ENCODE data around the gene SCMH1. TPM values are rescaled to one million over a fixed set of nuclear protein-coding genes. Genes with fewer than 3 reads are reported as not detected.

Gene SCMH1
- total RNA-seq, 1 donor from 2014 or later, result 28.0 TPM

DNA sequence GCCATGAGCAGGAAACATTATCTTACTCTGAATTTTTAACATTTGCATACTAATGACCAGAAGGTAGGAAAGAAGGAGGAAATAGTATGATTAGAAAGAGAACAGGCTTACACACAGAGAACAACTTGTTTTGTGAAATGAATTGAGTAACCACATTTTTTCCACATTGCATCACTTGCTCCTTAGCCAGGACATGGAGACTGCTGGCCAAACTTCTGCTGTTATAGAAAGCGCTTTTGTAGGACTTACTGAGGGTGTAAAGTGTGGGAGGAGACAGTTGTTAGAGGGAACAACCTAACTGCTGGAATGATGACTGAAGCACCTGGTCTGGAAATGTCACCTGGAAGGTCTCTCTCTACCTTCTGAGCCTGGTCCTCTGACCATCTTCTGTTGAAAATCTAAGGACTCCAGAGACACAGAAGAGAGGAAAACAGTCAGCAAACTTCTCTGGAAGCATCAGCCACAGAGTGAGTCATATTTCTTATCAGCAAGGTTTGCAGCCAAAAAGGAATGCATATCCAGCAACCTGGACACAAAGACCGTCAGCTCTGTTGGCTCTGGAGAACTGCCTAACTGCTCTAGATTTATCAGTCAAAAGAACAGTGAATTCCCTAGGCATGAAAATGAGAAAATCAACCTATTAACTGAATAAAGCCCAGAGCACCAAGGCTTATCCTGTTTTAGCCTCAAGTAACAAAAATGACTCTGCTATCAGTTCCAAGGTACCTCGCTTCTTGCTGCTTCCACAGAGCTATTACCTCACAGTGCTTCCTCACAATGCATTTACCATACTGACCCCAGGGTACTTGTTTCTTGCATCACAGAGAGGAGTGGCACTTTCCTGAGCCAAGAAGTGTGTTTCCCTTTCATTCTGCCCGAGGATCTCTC is 132.6 kb downstream of the SCMH1 start:
- CTCF ChIA-PET, result no interaction called here
- Mint-ChIP-seq H3K27ac (no peak overlapping the region), H3K4me1 (peaks cover 10% of the 10 kb centered on the region), H3K9me3 (no peaks in the 10 kb centered on the region), H3K27me3 (no peaks in the 10 kb centered on the region), H3K4me3 (no peak overlapping the region), H3K36me3 (ENCODE audit: low read depth) (peaks cover 44% of the 10 kb centered on the region)
- ATAC-seq (ENCODE audit: low read depth) (no peak), DNase-seq (no peak)
- intact Hi-C loops (cut with micrococcal nuclease), result no loop called here
- TF ChIP-seq, protein P1, sequence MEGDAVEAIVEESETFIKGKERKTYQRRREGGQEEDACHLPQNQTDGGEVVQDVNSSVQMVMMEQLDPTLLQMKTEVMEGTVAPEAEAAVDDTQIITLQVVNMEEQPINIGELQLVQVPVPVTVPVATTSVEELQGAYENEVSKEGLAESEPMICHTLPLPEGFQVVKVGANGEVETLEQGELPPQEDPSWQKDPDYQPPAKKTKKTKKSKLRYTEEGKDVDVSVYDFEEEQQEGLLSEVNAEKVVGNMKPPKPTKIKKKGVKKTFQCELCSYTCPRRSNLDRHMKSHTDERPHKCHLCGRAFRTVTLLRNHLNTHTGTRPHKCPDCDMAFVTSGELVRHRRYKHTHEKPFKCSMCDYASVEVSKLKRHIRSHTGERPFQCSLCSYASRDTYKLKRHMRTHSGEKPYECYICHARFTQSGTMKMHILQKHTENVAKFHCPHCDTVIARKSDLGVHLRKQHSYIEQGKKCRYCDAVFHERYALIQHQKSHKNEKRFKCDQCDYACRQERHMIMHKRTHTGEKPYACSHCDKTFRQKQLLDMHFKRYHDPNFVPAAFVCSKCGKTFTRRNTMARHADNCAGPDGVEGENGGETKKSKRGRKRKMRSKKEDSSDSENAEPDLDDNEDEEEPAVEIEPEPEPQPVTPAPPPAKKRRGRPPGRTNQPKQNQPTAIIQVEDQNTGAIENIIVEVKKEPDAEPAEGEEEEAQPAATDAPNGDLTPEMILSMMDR (IDR thresholded peaks at IDR 0.05), result no peak
- POLR2A ChIA-PET, result no interaction called here

DNA sequence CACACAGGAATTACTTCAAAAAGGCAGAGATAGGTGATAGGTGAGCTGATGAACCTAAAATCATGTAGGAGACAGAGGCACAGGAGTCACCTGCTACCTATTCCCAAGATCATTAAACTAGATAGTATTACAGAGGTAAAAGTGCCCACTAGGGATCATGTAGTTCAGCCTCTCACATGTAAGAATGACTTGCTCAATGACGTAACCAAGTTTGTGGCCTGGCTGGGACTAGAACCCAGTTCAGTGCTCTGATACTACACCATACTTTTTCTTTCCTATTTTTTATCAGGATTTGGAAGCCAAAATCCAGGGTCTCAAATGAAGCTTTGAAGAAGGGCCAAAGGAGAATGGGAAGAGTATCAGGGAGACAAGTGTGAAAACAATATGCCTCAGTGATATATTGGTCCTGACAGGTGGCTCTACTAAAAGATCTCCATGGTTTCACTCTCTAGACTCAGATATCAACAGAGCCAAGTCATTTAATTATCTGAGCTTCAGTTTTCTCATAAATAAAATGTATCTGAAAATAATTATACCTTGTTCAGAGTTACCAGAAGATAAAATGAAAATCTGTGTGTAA is 133.3 kb downstream of the SCMH1 start:
- ChIA-PET POLR2A (no interaction called here), CTCF (no interaction called here)
- Mint-ChIP-seq H3K36me3 (ENCODE audit: low read depth) (peaks cover 39% of the 10 kb centered on the region), H3K4me1 (peaks cover 18% of the 10 kb centered on the region), H3K27me3 (no peaks in the 10 kb centered on the region), H3K27ac (no peak overlapping the region), H3K9me3 (no peaks in the 10 kb centered on the region), H3K4me3 (no peak overlapping the region)
- ATAC-seq (ENCODE audit: low read depth), result no peak
- DNase-seq, result no peak
- intact Hi-C loops (cut with micrococcal nuclease), result no loop called here
- TF ChIP-seq, protein P1 (IDR thresholded peaks at IDR 0.05), result no peak

DNA sequence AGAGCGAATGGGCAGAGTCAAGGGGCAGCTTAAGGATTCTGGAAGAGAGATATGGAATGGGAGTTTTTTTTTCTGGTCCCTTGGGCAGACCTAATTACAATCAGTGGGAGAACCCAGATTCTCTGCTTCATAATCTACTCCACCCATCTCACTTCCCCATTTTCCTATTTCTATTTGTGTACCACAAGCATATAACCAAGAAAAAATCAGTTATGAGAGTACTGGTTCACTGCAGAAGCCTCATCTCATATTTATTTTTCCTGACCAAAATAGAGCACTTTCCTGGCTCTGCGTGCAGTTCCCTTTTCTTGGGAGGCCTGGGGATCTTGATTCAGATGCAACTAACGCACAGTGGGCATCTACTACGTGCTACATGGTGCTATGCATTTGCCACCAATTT is 138.3 kb downstream of the SCMH1 start:
- ATAC-seq (ENCODE audit: low read depth), result no peak

DNA sequence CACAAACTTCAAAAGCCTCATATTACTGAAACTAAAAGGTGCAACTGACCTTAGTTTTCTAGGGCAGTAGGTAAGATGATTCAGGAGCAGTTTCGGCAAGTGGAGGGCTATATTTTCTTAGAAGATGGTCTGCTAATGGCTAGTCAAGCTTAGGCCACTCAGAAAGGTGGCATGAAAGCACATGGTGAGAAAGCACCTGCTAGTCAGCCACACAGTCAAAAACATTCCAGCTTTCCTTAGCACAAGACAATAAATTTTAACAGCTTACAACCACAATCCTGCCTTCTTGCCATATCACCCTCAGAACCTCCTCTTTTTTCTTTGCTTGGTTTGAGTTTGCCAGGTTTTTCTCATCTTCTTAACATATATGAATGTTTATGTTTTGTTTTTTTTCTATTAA is 139.5 kb downstream of the SCMH1 start:
- TF ChIP-seq, protein P1 (IDR thresholded peaks at IDR 0.05), result no peak
- ChIA-PET POLR2A (no interaction called here), CTCF (no interaction called here)
- intact Hi-C loops (cut with micrococcal nuclease), result no loop called here
- H3K36me3 Mint-ChIP-seq (ENCODE audit: low read depth), result peaks cover 4% of the 10 kb centered on the region
- H3K9me3 Mint-ChIP-seq, result no peaks in the 10 kb centered on the region
- no peaks in the 10 kb centered on the region for H3K27me3 Mint-ChIP-seq
- no peak overlapping the region for H3K4me3 Mint-ChIP-seq
- no peak for ATAC-seq (ENCODE audit: low read depth)
- H3K27ac Mint-ChIP-seq, result no peak overlapping the region
- H3K4me1 Mint-ChIP-seq, result peaks cover 41% of the 10 kb centered on the region
- DNase-seq, result no peak

More for the DNA sequence above, 138.3 kb downstream of the SCMH1 start:
- TF ChIP-seq, protein P1 (IDR thresholded peaks at IDR 0.05), result no peak
- intact Hi-C loops (cut with micrococcal nuclease), result no loop called here
- CTCF ChIA-PET, result no interaction called here
- Mint-ChIP-seq H3K36me3 (ENCODE audit: low read depth) (peaks cover 7% of the 10 kb centered on the region), H3K27me3 (no peaks in the 10 kb centered on the region), H3K4me3 (peak overlapping the region; percentile 17), H3K4me1 (peaks cover 41% of the 10 kb centered on the region), H3K27ac (peak overlapping the region; percentile 53), H3K9me3 (no peaks in the 10 kb centered on the region)
- POLR2A ChIA-PET, result no interaction called here
- no peak for DNase-seq

DNA sequence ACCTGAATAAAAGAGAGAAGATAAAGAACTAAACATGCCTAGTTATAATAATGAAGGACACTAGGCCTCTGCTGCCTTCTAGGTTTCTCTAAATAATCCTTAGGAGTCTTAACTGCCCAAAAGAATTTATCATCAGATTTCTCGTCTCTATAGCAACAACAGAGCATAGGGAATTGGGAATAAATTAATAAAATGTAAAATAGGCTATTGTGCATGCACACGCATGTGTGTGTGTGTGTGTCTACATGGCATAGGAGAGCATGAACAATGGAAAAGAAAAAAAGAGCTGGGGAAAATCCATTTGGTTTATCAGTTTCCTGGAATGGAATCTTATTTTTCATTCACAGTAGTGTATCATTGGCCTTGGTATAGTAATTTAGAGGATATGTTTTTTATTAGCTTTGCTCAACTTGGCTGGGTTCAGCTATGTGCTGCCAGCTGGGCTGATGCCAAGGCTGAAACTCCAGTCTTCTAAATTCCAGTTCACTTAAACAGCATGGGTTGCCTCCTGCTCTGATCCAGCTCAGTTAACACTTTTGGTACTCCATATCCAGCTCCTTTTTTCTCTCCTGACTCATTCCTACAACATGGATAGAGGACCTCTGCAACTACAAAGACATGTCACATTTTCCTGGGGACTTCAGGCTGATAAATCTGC is 140.0 kb downstream of the SCMH1 start:
- ChIA-PET CTCF (no interaction called here), POLR2A (no interaction called here)
- Mint-ChIP-seq H3K4me1 (peaks cover 41% of the 10 kb centered on the region), H3K27me3 (no peaks in the 10 kb centered on the region), H3K4me3 (no peak overlapping the region), H3K9me3 (no peaks in the 10 kb centered on the region), H3K27ac (no peak overlapping the region), H3K36me3 (ENCODE audit: low read depth) (peaks cover 2% of the 10 kb centered on the region)
- ATAC-seq (ENCODE audit: low read depth) (no peak), DNase-seq (no peak)
- intact Hi-C loops (cut with micrococcal nuclease), result no loop called here
- TF ChIP-seq, protein P1 (IDR thresholded peaks at IDR 0.05), result no peak

Measured in activated B cell treated with CpG ODN at 0.5 μM for 24 hours (primary cell).